ENCODE measurements around the gene PELI2. TPM values are rescaled to one million over a fixed set of nuclear protein-coding genes. Genes with fewer than 3 reads are reported as not detected.

The PELI2 gene
- total RNA-seq, 2 experiments from 2014 or later: 2.7 to 3.4 TPM

DNA sequence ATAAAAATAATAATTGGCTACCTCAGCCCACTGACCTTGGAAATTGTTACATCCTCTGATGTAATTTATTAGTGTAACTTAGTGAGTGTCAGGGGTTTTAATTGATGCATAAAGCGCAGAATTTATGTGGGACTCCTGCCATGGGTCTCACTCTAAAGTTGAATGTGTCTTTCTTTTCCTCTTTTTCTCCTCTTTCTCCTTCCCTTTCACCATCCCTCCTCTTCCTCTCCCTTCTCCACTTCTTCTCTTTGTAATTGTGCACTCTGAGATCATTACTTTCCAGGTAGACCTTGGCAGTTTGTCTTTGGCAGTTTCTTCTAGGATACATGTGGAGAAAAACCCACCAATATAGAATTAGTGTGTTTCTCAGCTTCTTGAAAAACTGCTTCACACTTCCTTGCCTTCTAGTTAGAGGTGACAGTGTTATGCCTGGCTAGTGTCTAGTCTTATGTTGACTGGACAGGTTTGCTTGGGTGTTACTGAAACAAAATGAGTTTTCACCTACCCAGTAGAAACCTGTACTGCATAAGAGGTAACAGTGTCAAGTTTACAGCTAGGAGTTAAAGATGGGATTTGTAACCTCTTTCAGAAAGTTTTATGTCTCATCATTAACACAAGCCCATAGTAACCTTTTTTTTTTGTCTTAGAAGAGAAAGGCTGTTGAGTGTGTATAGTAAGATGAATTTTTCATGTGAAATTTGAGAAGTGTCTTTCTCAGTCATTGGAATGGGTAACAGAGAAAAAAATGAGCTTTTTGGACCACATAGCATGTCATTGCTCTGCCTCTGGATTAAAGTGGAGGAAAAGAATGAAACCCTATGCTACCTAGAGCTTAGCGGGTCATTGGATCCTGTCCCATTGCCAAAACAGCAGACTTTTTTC lies 18.6 kb downstream of the PELI2 start:
- TF ChIP-seq CTCF (IDR thresholded peaks at IDR 0.05): no peak
- Mint-ChIP-seq H3K4me1 (ENCODE audit: low read depth) (peaks cover 16% of the 10 kb centered on the region), H3K4me3 (no peak overlapping the region), H3K9me3 (no peaks in the 10 kb centered on the region), H3K27ac (no peak overlapping the region), H3K27me3 (peaks cover 11% of the 10 kb centered on the region), H3K36me3 (ENCODE audit: low read depth) (no peaks in the 10 kb centered on the region)
- POLR2A ChIA-PET: interaction anchor here (0.7 kb wide), 1 partner anchor 9 kb away, joined by 4 read pairs; no protein-coding TSS in a partner anchor
- no peak for ATAC-seq
- CTCF ChIA-PET: interaction anchor here (0.6 kb wide), 1 partner anchor 585 kb away, joined by 3 read pairs; no protein-coding TSS in a partner anchor
- intact Hi-C loops (cut with micrococcal nuclease): no loop called here
- DNase-seq: no peak

DNA sequence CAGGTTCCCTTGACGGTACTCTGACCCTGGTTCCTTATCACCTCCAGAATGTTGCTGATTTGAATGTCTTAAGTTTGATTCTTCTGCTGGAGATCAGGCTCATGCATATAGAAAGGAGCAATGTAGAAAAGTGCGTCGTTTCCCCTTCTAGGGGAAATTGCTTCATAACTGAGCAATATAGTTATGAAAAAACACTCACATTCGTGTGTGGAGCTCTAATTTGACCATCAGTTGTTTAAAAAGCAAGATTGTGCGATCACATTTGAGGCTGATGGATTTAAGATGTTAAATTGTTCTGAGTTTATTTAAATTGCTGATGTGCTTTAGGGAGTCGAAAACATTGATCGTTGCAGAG lies 19.2 kb downstream of the PELI2 start:
- intact Hi-C loops (cut with micrococcal nuclease): no loop called here
- no peak for DNase-seq
- ATAC-seq: no peak
- Mint-ChIP-seq H3K9me3 (no peaks in the 10 kb centered on the region), H3K4me1 (ENCODE audit: low read depth) (peaks cover 15% of the 10 kb centered on the region), H3K36me3 (ENCODE audit: low read depth) (no peaks in the 10 kb centered on the region), H3K4me3 (no peak overlapping the region), H3K27ac (no peak overlapping the region), H3K27me3 (peaks cover 11% of the 10 kb centered on the region)
- POLR2A ChIA-PET: no interaction called here
- CTCF ChIA-PET: interaction anchor here (1.2 kb wide), 1 partner anchor 337 kb away, joined by 3 read pairs; no protein-coding TSS in a partner anchor
- TF ChIP-seq CTCF (IDR thresholded peaks at IDR 0.05): no peak

- Mint-ChIP-seq H3K36me3 (ENCODE audit: low read depth) (no peaks in the 10 kb centered on the region), H3K27me3 (peaks cover 11% of the 10 kb centered on the region), H3K4me3 (no peak overlapping the region), H3K4me1 (ENCODE audit: low read depth) (peaks cover 13% of the 10 kb centered on the region), H3K27ac (no peak overlapping the region), H3K9me3 (no peaks in the 10 kb centered on the region)
- TF ChIP-seq CTCF (IDR thresholded peaks at IDR 0.05): no peak
- DNase-seq: no peak
- ChIA-PET CTCF (interaction anchor here (1.2 kb wide), 1 partner anchor 337 kb away, joined by 3 read pairs; no protein-coding TSS in a partner anchor), POLR2A (no interaction called here)
- intact Hi-C loops (cut with micrococcal nuclease): no loop called here
- ATAC-seq: no peak
Measured at GRCh38 chr14:56137849-56138248, 19.6 kb downstream of the PELI2 start.

GRCh38 chr14:56138928-56139327 lies 20.7 kb downstream of the PELI2 start:
- no peak for ATAC-seq
- CTCF ChIA-PET: interaction anchor here (0.8 to 1.2 kb wide), 3 partner anchors 11 to 336 kb away, joined by 3 to 4 read pairs (median 3); no protein-coding TSS in a partner anchor
- H3K36me3 Mint-ChIP-seq (ENCODE audit: low read depth): no peaks in the 10 kb centered on the region

More at GRCh38 chr14:56138928-56139327, 20.7 kb downstream of the PELI2 start:
- H3K27ac Mint-ChIP-seq: no peak overlapping the region
- TF ChIP-seq CTCF (IDR thresholded peaks at IDR 0.05): no peak
- intact Hi-C loops (cut with micrococcal nuclease): no loop called here
- POLR2A ChIA-PET: no interaction called here
- H3K9me3 Mint-ChIP-seq: no peaks in the 10 kb centered on the region
- H3K4me1 Mint-ChIP-seq (ENCODE audit: low read depth): peaks cover 13% of the 10 kb centered on the region
- H3K27me3 Mint-ChIP-seq: peaks cover 11% of the 10 kb centered on the region
- no peak overlapping the region for H3K4me3 Mint-ChIP-seq
- no peak for DNase-seq
